ENCODE measurements around the gene HOOK2. TPM values are rescaled to one million over a fixed set of nuclear protein-coding genes. Genes with fewer than 3 reads are reported as not detected.

Gene HOOK2
- total RNA-seq, 1 experiment from 2014 or later, result 96.3 TPM

GRCh38 chr19:12791345-12792050 is 16.1 kb upstream of the HOOK2 start, which contains the start of gene JUNB:
JUNB (plus strand) TSS chr19:12791486; CDS start chr19:12791772, 286 bp downstream.
- H3K36me3 ChIP-seq (ENCODE audit: control insufficient read depth in 1 of 2, insufficient read depth in 2 of 2, low read length in 2 of 2), result no peaks in the 10 kb centered on the region
- RAD21 ChIA-PET (ENCODE audit: low non-redundant PET in 1 of 2, low total read pairs in 2 of 2, uncharacterized antibody in 2 of 2, unreplicated experiment in 2 of 2), result interaction anchor here (0.6 to 1.4 kb wide), 5 partner anchors 8 to 95 kb away, joined by 3 to 8 read pairs (median 5); partner anchors contain the start of gene FBXW9 (in 1 of the 2)
- no peaks in the 10 kb centered on the region for H3K27me3 ChIP-seq (ENCODE audit: insufficient read depth, low read length)
- DNase-seq (ENCODE audit: low read depth, low spot score), result peak; percentile 93
- CTCF ChIA-PET, result interaction anchor here (0.7 to 7.4 kb wide), 5 partner anchors 9 to 34 kb away, joined by 3 to 88 read pairs (median 21); partner anchors contain the start of gene HOOK2
- no peaks in the 10 kb centered on the region for H3K9me2 ChIP-seq (ENCODE audit: insufficient read depth)
- H3K4me2 ChIP-seq (ENCODE audit: low read length), result peak within 1 kb of the TSS; percentile 99
- H2AFZ ChIP-seq (ENCODE audit: low read depth, low read length, poor library complexity, severe bottlenecking), result no peak within 1 kb of the TSS
- no peaks in the 10 kb centered on the region for H3K9me3 ChIP-seq (ENCODE audit: control insufficient read depth in 1 of 2, insufficient read depth in 1 of 2, low read depth in 1 of 2, low read length in 2 of 2)
- BruUV-seq (replicated peaks), result no TSS peak
- peak within 1 kb of the TSS; percentile 77 to 84 for H3K4me3 ChIP-seq (replicated peaks in 1 of 2; ENCODE audit: low read depth in 1 of 2, low read length in 2 of 2)
- H3K4me1 ChIP-seq (ENCODE audit: control insufficient read depth in 1 of 2, insufficient read depth in 2 of 2, low read length in 2 of 2), result peaks cover 61 to 90% of the 10 kb centered on the region in 2 experiments
- POLR2A ChIA-PET, result interaction anchor here (0.6 to 6.7 kb wide), 18 partner anchors 9 to 128 kb away, joined by 3 to 172 read pairs (median 6); partner anchors contain the start of genes DHPS, GET3, HOOK2 and PRDX2
- H3K9ac ChIP-seq (ENCODE audit: low read length), result peak within 1 kb of the TSS; percentile 93
- TF ChIP-seq ZBTB33 (IDR thresholded peaks at IDR 0.05; ENCODE audit: extremely low read depth, insufficient replicate concordance, low read length), result peak; percentile 88
- peak; percentile 54 for TF ChIP-seq TCF7L2 (IDR thresholded peaks at IDR 0.05; ENCODE audit: borderline replicate concordance, extremely low read depth, insufficient read depth, insufficient read length)
- no peak for TF ChIP-seq ZNF274 (IDR thresholded peaks at IDR 0.05; ENCODE audit: low read depth, low read length)
- no peak for TF ChIP-seq EGR1 (IDR thresholded peaks at IDR 0.05; ENCODE audit: low read depth)
- peak; percentile 100 for TF ChIP-seq POLR2AphosphoS5 (IDR thresholded peaks at IDR 0.05; ENCODE audit: low read depth, low read length)
- peak; percentile 100 for TF ChIP-seq POLR2A (IDR thresholded peaks at IDR 0.05; ENCODE audit: borderline replicate concordance, extremely low read depth, insufficient read depth, insufficient read length)
- no peak for TF ChIP-seq CTCF (IDR thresholded peaks at IDR 0.05 in 2 of 3, conservative IDR thresholded peaks at IDR 0.05 in 1 of 3; ENCODE audit: borderline replicate concordance in 1 of 3, insufficient read depth in 1 of 3, low read depth in 2 of 3, low read length in 2 of 3)
- TF ChIP-seq JUND (IDR thresholded peaks at IDR 0.05), result no peak
- TF ChIP-seq SIN3A (IDR thresholded peaks at IDR 0.05; ENCODE audit: low read depth), result no peak
- no peak for TF ChIP-seq EZH2 (IDR thresholded peaks at IDR 0.05)
- no peak for TF ChIP-seq ELF1 (IDR thresholded peaks at IDR 0.05; ENCODE audit: borderline replicate concordance, low read depth)
- peak; percentile 43 for TF ChIP-seq YY1 (IDR thresholded peaks at IDR 0.05; ENCODE audit: extremely low read depth, insufficient replicate concordance, low read depth, low read length)
- TF ChIP-seq SRF (IDR thresholded peaks at IDR 0.05; ENCODE audit: low read depth), result no peak
- TF ChIP-seq ZFX (IDR thresholded peaks at IDR 0.05), result peak; percentile 52
- peaks cover 19% of the 10 kb centered on the region for H3K79me2 ChIP-seq (ENCODE audit: insufficient read depth, low read length)
- ATAC-seq, result peak; percentile 46
- intact Hi-C loops (cut with micrococcal nuclease), result loop anchor here (2.0 kb wide), 1 partner anchor 13 kb away; no protein-coding TSS in a partner anchor
- H4K20me1 ChIP-seq (ENCODE audit: insufficient read depth), result no peaks in the 10 kb centered on the region
- H3K27ac ChIP-seq (ENCODE audit: low read depth, low read length), result peak within 1 kb of the TSS; percentile 96

Measured in HCT116 (cell line).